ENCODE results near the gene TTN. TPM values are rescaled to one million over a fixed set of nuclear protein-coding genes. Genes with fewer than 3 reads are reported as not detected.

Gene TTN
- total and polyA plus RNA-seq, 2 of the 8 experiments (the other 6 are each of a cell fraction or from before 2014, with no cell fraction given): 0.30 to 9.7 TPM

- H3K9ac ChIP-seq (replicated peaks in 1 of 4; ENCODE audit: extremely low read depth in 1 of 4, low read depth in 3 of 4, low read length in 3 of 4): no peak overlapping the region
- no peak overlapping the region for H3K56ac ChIP-seq (replicated peaks; ENCODE audit: insufficient read length, low read depth, low read length)
- no peak overlapping the region for H2AFZ ChIP-seq (ENCODE audit: low read length)
- no peaks in the 10 kb centered on the region for H4K20me1 ChIP-seq (replicated peaks in 1 of 2; ENCODE audit: control insufficient read depth in 1 of 2, insufficient read depth in 2 of 2, low read length in 2 of 2)
- no peaks in the 10 kb centered on the region for H3K4me1 ChIP-seq (replicated peaks in 1 of 4; ENCODE audit: control insufficient read depth in 3 of 4, insufficient read depth in 4 of 4, low read length in 3 of 4)
- no peak overlapping the region for H2AK5ac ChIP-seq (ENCODE audit: low read depth, low read length)
- no peaks in the 10 kb centered on the region for H3K79me1 ChIP-seq (ENCODE audit: low read depth, low read length)
- no peak overlapping the region for H3K4me2 ChIP-seq (ENCODE audit: insufficient read depth in 1 of 2, low read depth in 2 of 2, low read length in 2 of 2)
- no peak overlapping the region for H2BK15ac ChIP-seq (ENCODE audit: low read length)
- H3K23me2 ChIP-seq (ENCODE audit: low read depth, low read length): no peaks in the 10 kb centered on the region
- no peak overlapping the region for H2BK20ac ChIP-seq (ENCODE audit: low read length)
- no peaks in the 10 kb centered on the region for H3K27me3 ChIP-seq (replicated peaks in 1 of 4; ENCODE audit: control insufficient read depth in 3 of 4, extremely low read depth in 1 of 4, insufficient read depth in 3 of 4, low read length in 3 of 4)
- no peak overlapping the region for H4K5ac ChIP-seq (ENCODE audit: insufficient read length, low read depth, low read length)
- ChIA-PET CTCF (ENCODE audit: partially characterized antibody) (interaction anchor here (0.7 to 1.0 kb wide), 2 partner anchors 10 to 11 kb away, joined by 3 read pairs; no protein-coding TSS in a partner anchor), POLR2A (ENCODE audit: partially characterized antibody) (no interaction called here)
- WGBS, 2 experiments (ENCODE audit: extremely low coverage in 1 of 2, insufficient coverage in 1 of 2, insufficient read length in 1 of 2, insufficient replicate concordance in 2 of 2, low coverage in 1 of 2, low lambda C conversion rate in 2 of 2, missing lambda C conversion rate in 1 of 2): 89% methylated on average over 11 of the region's 11 CpGs; no CpG with 5 or more reads in 1 of the 2 experiments
- no peak overlapping the region for H3K4ac ChIP-seq (replicated peaks; ENCODE audit: insufficient read length, low read depth, low read length)
- DNase-seq (ENCODE audit: low read depth in 1 of 2, low spot score in 2 of 2) (no peak), FAIRE-seq (no peak)
- H4K91ac ChIP-seq (replicated peaks; ENCODE audit: insufficient read length, low read length): no peak overlapping the region
- no peaks in the 10 kb centered on the region for H3K79me2 ChIP-seq (ENCODE audit: control insufficient read depth in 1 of 2, insufficient read depth in 2 of 2, low read length in 2 of 2)
- H2BK12ac ChIP-seq (ENCODE audit: low read depth, low read length): no peak overlapping the region
- no peak overlapping the region for H3K27ac ChIP-seq (ENCODE audit: low read depth, low read length)
- no peak overlapping the region for H2BK5ac ChIP-seq (ENCODE audit: low read depth, low read length)
- no peak overlapping the region for H3K23ac ChIP-seq (ENCODE audit: insufficient read length)
- H3K36me3 ChIP-seq (ENCODE audit: control insufficient read depth in 2 of 4, insufficient read depth in 4 of 4, low read length in 3 of 4): peaks cover 0 to 3% (median 0%) of the 10 kb centered on the region in 4 experiments; a peak in 2 of 8 replicates
- H3K18ac ChIP-seq (ENCODE audit: extremely low read depth, low read length): no peak overlapping the region
- no peak overlapping the region for H2BK120ac ChIP-seq (replicated peaks; ENCODE audit: low read depth, low read length)
- no peak overlapping the region for H4K8ac ChIP-seq (ENCODE audit: extremely low read depth, insufficient read depth, low read length)
- no peaks in the 10 kb centered on the region for H3K9me3 ChIP-seq (ENCODE audit: insufficient read depth in 2 of 2, low read depth in 1 of 2, low read length in 1 of 2)
- no peak overlapping the region for H3K14ac ChIP-seq (ENCODE audit: insufficient read length)
- no peak overlapping the region for H3K4me3 ChIP-seq (ENCODE audit: extremely low read depth in 1 of 4, insufficient read depth in 2 of 4, low read depth in 3 of 4, low read length in 4 of 4)
- TF ChIP-seq EP300 (IDR thresholded peaks at IDR 0.05; ENCODE audit: borderline replicate concordance in 1 of 2, low read depth in 2 of 2, low read length in 2 of 2): no peak
- no peak for TF ChIP-seq JUND (IDR thresholded peaks at IDR 0.05; ENCODE audit: low read length)
- TF ChIP-seq RNF2 (IDR thresholded peaks at IDR 0.05; ENCODE audit: borderline replicate concordance, low read depth, low read length, missing control alignments, poor library complexity, severe bottlenecking): no peak
- no peak for TF ChIP-seq GABPA (IDR thresholded peaks at IDR 0.05; ENCODE audit: borderline replicate concordance, insufficient read depth, low read length)
- TF ChIP-seq SP4 (IDR thresholded peaks at IDR 0.05; ENCODE audit: low read length): no peak
Observed at GRCh38 chr2:178767094-178768060, 39.8 kb downstream of the TTN start.

Measured in H1 (cell line).